HG02943 (cell line): ENCODE data around the gene MRPS18B.
A peak's percentile ranks its signal among the peaks of the same experiment; 100 is the strongest.
"Not testable (repeated sequence)": the region's sequence is repeated elsewhere in the genome, so short reads cannot be mapped to it uniquely, and the experiment has no call there.

ENCODE experiments used
- ATAC-seq: cut with Tn5 transposase; IDR thresholded peaks from one replicate; pipeline ENCODE4 v1.9.1; 2021; ENCODE audit warnings: mild to moderate bottlenecking, low read depth, moderate library complexity; ENCODE audit not compliant: unreplicated experiment

The MRPS18B gene

DNA sequence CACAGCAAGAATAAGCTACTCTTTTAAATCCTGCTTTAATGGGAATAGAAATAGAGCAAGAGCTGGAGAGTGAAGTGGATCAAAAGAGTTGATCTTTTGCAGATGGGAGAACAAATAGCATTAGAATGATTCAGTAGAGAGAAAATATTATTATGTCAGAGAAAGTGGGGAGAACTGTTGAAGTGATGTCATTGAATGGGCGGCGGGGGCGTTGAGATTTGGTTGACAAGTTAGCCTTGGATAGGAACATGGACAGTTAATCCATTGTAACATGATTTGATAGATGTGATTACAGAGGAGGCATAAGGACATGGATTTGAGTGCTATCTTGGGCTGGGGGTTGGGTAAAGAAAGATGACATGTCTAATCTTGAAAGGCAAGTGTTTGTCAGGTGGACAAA, 18.2 kb downstream of the MRPS18B start:
- no peak for ATAC-seq

DNA sequence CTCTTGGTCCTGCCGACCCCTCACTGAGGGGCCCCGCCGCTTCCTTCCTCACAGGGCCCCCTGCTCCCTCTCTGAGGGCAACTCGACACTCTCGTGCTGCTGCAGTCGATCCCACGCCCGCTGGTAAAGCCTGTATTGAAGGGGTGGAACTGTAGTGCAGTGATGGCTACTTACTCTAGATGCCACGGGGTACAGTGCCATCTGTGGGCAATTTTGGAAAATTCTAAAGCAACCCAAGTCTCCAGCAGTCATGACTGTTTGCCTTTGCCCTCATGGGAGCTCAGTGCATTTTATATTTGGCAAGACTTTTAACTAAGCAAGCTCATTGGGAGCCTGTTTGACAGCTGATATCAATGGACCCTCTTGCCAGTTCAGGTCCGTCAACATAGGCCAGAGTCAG, 22.8 kb downstream of the MRPS18B start:
- no peak for ATAC-seq

DNA sequence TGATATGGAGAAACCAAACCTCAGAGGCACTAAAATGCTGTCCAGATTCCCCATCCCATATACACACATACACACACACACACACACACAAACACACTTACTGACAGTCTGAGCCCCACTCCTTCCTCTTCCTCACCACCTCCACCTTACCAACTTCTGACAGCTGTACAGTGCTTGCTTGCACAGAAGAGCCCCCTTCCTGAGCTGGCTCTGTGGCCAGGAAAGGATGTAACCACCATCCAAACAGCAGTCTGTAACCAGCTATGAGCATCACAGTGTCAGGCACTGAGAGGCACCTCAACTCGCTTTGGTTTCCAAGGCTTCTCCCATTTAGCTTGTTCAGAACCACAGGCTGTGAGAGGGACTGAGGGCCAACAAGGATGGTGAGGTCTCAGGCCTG, 23.4 kb downstream of the MRPS18B start:
- ATAC-seq, result no peak

DNA sequence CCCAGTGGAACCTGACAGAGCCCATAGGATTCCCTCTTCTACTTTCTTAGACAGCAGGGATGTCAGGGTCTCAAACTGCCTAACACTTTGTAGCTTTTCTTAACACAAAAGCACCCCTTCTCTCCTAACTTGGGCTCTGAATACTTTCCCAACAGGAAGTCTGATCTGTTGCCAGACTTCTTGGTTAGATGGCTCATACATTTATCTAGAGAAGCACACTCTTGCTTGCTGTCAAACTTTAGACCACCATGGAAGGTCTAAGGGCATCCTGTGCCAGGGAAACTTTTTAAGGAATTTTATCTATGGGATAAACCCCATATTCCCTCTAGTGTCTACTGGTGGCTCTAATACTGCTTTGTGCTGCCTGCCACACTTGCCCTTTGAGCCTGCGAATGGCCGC, 26.0 kb downstream of the MRPS18B start:
- no peak for ATAC-seq

DNA sequence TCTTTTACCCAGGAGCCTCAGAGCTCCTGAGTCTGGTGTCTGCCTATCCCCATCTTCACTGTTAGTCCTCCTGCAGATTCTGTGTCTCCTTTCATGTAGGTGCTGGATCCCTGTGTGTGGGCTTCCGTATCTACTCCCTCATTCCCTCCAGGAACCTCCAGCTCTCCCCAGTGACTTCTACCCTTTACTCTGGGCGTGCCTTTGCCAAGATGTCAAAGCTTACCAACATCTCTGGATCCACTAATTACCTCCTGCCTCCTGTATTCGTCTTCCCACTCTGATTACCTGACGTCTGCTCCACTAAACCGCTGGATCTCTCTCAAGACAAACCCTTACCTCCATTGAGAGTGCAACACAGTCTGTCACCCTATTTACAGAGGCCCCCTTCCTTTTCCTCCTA, 27.1 kb downstream of the MRPS18B start:
- no peak for ATAC-seq

DNA sequence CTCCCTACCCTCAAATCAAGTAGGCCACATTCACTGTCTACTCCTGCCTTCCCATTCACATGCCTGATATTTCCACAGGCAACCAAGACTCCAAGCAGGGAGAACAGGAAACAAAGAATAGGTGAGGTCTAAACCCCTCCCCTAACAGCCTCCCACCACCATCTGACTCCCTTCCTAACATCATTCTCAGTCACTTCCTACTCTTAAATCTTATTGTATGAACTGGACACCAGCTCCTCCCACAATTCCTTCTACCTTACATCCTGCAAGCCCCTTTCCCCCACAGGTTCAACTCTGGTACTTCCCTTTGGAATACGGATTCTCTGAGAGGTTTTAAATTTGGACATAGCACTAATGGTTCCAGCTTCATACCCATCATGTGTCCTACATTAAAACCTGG, 28.3 kb downstream of the MRPS18B start:
- ATAC-seq, result no peak

DNA sequence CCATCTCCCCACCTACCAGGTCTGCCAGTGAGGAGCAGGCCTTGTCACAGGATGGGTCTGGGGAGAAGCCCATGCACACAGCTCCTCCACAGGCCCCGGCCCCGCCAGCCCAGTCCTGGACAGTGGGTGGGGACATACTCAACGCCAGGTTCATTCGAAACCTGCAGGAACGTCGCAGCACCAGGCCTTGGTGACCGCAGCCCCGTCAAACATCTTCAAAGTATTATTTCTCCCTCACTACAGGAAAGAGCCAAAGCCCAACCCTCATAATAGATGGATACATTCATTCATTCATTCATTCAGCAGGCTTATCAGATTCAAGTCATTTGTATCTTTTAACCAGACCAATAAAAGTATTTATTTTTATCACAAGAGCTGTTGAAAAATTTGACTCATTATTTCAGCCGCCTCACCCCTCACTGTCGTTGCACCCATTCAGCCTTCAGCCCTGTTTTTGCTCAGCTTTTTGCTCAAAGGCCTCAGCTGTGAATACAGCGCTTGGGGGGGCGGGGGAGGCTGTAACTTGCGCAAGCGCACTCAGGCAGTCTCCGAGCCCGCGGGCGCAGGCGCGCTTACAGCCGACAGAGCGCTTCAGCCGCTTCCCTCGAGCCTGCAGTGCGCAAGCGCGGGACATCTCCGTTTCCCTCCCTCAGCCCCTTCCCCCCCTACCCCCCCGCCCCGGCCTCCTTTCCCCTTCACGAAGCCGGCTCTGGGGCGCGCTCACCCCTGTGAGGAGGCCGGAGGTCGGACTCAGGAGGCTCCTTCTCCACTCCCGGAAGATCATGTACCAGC, 29.0 kb downstream of the MRPS18B start, which contains the start of gene C6orf136:
C6orf136 (plus strand) TSS at position 684 of the 792 bp plus-strand sequence; CDS start at position 783, 99 bp downstream.
- ATAC-seq, result peak; percentile 47

DNA sequence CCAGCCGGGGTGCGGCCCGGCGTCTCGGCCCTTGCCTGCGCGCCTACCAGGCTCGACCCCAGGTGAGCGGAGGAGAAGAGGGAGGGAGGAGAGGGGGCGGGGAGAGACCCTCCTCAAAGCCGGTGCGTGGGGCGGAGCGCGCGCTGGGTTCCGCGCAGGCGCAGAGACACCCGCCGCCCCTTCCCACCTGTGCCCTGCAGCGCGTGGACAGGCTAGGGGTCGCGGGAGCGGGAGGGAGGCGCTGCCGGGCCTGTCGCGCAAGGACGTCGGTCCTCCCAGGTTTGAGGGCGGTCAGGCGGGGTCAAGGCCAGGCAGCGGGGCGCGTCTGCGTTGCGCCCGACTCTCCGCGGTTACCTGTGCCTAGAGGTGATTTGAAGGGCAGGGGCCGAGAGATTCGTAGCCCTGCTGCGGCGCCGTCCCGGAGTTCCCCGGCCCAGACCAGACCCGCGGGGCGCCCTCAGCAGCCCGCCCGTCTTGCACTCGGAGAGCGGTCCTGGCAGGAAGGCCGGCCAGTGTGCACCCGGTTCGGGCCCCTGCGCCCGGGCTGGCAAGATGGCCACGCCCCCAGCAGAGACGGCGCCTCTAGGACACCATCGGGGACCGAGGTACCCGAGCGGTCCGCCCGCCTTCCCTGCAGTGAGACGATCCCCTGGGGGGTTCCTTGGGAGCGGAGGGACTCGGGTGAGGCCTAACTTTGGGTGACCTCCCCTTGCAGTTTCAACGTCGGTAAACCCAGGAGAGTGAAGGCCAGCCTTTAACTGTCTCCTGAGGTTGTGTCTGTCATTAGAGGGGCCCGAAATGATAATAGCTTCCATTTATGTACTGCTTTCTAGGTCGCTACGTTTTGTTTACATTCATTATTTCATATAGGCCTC, 29.8 kb downstream of the MRPS18B start:
- peak; percentile 51 for ATAC-seq

DNA sequence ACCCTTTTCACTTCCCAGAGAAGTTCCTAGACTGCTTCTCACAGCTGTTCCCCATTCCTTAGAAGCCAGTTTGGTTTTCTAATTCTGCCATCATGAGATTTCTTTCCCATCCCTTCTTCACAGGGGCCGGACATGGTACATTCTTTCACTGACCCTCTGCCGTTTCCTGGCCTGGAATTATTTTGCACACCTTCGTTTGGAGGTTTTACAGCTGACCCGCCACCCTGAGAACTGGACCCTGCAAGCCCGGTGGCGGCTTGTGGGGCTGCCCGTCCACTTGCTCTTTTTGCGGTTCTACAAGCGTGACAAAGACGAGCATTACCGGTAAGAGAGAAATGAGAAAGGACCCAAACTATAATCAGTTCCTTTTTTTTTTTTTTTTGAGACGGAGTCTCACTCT, 33.5 kb downstream of the MRPS18B start:
- ATAC-seq, result no peak

DNA sequence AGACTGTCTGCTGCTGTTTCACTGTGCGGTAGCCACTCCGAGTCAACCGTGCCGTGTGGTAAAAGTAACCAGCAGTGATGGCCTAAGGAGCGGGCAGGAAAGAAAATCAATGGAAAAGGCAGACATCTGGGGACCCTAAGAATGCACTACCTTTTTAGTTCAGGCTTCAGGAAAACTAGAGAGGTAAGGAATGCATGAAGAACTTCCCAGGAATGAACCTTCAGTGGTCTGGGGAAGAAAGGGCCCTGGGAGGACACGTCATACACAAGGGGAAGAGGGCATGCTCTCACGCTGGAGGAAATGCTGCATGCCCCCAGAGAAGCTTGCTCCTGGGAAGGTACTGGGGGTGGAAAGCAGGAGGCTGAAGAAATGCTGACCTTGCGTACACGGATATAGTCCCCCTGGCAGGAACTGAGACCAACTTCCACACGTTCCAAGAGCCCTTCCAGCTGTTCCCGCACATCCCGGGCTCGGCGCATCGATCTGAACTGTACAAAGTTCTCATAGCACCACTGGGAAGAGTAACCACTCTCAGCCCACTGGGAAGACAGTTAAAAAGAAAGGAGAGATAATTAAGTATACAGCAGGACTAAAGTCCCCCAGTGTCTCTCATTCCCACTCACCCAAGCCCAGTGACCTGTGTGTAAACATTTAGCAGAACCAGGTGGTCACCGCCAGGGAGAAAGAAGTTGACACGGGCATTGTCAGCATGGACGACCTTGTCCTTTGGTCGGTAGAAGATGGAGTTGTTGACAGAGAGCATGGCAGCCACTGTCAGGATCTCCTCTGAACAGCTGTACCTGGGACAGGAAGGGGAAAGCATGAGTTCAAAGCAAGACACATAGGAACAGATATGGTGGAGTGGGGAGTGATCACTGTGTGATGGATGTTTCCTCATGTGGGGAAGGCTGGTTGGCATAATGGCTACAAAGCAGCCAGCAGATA, 37.4 kb downstream of the MRPS18B start:
- no peak for ATAC-seq

DNA sequence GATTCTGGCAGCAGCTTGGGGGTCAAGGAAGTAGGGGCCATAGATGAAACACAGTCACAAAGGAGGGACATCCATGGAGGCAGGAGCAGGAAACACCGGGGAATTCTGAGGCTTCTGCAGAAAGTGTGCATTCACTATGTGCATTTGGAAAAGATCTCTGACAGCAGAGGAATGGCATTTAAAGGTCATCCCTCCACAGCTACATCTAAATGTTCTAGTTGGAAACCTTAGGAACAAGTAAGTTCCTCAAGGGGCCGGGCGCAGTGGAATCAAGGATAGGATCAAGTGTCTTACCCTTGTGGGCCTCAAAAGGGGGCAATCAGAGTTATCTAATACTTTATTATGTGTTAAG, 38.1 kb downstream of the MRPS18B start:
- no peak for ATAC-seq

DNA sequence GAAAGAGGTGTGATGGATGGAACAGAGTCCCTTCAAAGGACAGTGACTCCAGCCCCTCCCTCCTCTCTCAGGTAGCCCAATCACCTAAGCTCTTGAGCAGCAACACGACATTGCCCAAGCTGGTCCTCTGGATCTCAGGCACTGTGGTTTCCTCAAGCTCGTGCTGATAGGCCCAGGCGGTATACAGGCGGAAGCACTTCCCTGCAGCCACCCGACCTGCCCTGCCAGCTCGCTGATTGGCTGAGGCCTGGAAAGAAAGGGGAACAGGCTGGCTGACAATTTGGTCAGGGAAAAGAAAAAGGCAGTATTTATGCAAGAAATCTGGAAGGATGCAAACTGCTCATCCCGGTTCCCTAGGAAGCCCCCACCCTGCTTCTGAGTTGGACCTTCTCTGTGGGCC, 38.9 kb downstream of the MRPS18B start:
- no peak for ATAC-seq

DNA sequence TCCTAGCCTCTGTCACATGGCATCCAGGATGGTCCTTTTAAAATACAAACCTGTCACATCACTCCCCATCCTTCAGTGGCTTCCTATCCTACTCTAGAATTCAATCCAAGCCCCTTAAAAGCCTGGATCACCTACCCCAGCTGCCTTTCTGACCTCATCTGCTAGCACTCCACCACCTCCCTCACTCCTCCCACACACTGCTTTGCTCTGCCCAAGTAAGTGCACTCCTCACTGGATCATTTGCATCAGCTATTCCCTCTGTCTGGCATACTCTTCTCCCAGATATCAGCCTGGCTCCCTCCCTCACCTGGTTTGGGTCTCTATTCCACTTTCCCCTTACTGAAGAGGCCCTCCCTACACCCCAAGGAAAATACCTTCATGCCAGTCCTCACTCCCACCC, 39.8 kb downstream of the MRPS18B start:
- no peak for ATAC-seq

DNA sequence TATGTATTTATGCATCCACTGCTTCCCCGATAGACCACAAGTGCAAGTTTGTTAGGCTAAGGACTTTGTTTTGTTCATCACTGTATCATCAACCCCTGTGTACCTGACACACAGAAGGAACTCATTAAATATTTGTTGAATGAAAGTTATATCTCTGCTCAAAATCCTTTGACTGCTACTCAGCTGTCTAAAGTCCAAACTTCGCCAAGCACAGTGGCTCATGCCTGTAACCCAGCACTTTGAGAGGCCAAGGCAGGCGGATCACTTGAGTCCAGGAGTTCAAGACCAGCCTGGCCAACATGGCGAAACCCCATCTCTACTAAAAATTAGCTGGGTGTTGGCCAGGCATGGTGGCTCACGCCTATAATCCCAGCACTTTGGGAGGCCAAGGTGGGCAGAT, 40.3 kb downstream of the MRPS18B start:
- ATAC-seq, result not testable (repeated sequence)

DNA sequence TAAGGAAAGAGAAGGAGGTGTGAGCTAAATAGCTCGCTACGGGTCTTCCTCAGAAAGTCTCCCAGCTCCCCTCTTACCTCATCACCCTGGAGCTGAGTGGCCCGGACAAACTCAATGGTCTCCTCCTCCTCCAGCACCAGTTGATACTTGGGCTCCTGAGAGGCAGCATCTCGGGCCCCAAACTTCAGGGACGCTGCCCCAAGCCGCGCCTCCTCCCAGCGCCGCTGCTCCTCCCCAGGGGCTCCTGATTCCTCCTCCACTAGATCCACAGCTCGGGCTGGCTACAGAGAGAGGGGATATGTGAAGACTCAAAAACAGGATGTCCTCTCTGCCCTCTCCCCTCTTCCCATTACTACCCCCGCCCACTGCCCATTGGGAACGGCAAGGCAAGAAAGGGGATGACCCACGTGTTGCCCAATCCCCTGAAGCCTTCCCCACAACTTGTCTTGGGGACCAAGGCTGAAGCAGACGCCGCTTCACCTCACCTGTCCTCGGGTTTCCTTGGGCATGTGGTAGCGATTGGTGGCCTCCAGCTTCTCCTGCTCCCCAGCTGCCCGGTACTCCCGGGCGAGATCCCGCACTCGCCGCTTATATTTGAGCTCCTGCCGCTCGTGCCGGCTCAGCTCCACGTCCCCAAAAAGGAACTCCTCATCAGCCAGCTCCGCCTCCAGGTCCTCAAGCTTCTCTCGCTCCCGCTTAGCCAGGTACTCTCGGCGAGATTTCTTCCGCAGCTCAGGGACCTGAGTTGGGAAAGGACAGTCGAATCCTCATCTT, 47.5 kb downstream of the MRPS18B start:
- ATAC-seq, result no peak

DNA sequence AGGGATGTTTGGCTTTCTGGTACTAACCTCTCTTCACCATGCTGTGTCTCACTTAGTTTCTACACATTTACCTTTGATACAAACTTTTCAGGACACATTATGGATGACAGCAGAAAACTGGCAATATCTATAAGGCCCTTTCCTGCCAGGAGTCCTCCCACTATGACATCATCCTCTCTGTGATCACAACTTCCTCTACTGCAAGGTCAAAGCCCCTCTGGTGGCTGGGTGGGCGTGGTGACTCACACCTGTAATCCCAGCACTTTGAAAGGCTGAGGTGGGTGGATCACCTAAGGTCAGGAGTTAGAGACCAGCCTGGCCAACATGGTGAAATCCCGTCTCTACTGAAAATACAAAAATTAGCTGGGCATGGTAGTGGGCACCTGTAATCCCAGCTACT, 48.7 kb downstream of the MRPS18B start:
- not testable (repeated sequence) for ATAC-seq

DNA sequence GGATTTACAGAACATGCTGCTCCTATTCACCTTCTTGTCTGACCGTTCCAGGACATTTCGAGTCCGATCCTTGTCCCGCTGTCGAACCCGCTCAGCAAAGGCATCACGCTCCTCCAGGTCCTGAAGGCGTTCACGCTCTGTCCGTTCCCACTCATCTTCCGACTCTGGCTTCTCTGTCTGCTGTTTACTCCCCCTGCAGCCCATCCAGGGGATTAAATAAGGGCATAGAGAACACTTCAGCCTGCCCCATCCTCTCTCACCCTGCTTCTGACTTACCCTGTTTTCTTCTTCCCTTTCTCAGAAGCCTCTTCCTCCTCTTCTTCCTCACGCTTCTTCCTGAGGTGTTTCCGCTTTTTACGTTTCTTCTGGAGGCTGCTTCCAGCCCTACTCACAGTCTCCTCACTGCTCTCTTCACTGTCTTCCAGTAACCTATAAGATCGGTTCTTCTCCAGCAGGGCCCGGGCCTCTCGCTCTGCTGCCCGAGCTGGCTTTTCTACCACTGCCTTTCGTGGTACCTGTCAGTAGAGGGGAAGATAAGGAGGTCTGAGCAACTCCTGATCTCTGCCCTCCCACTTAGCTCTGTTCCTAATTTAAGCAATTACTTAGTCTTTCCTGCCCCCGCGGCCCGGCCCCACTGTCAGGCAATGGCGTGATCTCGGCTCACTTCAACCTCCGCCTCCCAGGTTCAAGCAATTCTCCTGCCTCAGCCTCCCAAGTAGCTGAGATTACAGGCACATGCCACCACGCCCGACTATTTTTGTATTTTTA, 53.3 kb downstream of the MRPS18B start:
- ATAC-seq, result no peak

DNA sequence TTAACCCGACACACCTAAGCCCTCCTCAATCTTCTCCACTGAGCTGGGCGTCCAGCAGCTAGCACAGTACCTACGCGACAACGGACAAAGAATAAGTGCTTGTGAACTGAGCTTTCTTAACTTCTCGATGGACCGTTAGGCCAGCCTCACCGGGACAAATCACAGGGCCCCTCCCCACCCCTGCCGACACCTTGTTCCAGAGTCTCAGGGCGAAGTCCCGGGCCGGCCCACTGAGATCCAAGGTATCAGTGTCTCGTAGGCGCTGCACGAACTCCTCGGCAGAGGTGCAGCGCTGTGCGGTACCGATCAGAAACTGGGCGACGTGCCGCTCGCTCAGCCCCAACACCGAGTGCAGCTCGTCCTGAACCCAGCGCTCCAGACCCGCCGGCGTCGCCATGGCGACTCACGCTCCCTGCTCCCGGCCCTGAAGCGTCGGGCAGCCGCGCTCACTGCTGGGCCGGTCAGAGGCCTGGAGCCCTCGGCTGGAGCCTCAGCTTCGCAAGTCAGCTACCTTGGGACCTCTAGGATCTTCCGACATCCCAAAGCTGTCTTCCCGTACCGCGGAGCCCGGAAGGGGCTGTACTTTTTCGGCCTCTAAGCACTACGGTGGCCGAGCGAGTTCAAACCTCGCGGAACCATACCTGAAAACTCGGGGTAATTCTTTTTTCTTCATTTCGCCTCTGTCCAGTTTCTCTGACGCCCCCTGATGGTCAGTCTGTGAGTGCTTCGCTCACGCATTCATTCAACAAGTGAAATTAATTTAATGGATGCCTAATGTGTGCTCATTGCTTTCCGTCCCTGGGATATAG, 55.0 kb downstream of the MRPS18B start, which contains the start of gene DHX16:
DHX16 (minus strand) TSS at position 562 of the 809 bp plus-strand sequence; CDS start at position 397, 165 bp downstream.
- ATAC-seq, result peak; percentile 62
